ENCODE measurements around the gene MEI4. TPM values are rescaled to one million over a fixed set of nuclear protein-coding genes. Genes with fewer than 3 reads are reported as not detected.

Gene MEI4
- total RNA-seq (2021; ENCODE audit: unreplicated experiment), result not detected
- polyA plus RNA-seq (2012), result not detected in 2 replicates
- Bru-seq, nascent RNA, result percentile 8 among the genes with signal in this experiment
- percentile 8 among the genes with signal in this experiment for BruChase-seq, experiment 1, labeled RNA remaining after a 6-hour chase
- percentile 16 among the genes with signal in this experiment for BruChase-seq, experiment 2, labeled RNA remaining after a 2-hour chase
- long read RNA-seq, result 0 reads

- H3K36me3 ChIP-seq (ENCODE audit: control insufficient read depth in 1 of 2, insufficient read depth in 2 of 2, low read length in 2 of 2), result no peaks in the 10 kb centered on the region
- no peaks in the 10 kb centered on the region for H4K20me1 ChIP-seq (ENCODE audit: insufficient read depth)
- no peaks in the 10 kb centered on the region for H3K9me2 ChIP-seq (ENCODE audit: insufficient read depth)
- BruUV-seq (replicated peaks), result no TSS peak
- no peak within 1 kb of the TSS for H2AFZ ChIP-seq (ENCODE audit: low read depth, low read length, poor library complexity, severe bottlenecking)
- ChIA-PET CTCF (no interaction called here), RAD21 (ENCODE audit: low non-redundant PET in 1 of 2, low total read pairs in 2 of 2, uncharacterized antibody in 2 of 2, unreplicated experiment in 2 of 2) (no interaction called here), POLR2A (no interaction called here)
- TF ChIP-seq CBX3 (IDR thresholded peaks at IDR 0.05; ENCODE audit: low read depth) (no peak), JUND (IDR thresholded peaks at IDR 0.05) (no peak), ZBTB33 (IDR thresholded peaks at IDR 0.05; ENCODE audit: extremely low read depth, insufficient replicate concordance, low read length) (no peak), ZFX (IDR thresholded peaks at IDR 0.05) (no peak), YY1 (IDR thresholded peaks at IDR 0.05; ENCODE audit: extremely low read depth, insufficient replicate concordance, low read depth, low read length) (no peak), POLR2AphosphoS5 (IDR thresholded peaks at IDR 0.05; ENCODE audit: low read depth, low read length) (no peak), TCF7L2 (IDR thresholded peaks at IDR 0.05; ENCODE audit: borderline replicate concordance, extremely low read depth, insufficient read depth, insufficient read length) (no peak), ZNF274 (IDR thresholded peaks at IDR 0.05; ENCODE audit: low read depth, low read length) (no peak), SIN3A (IDR thresholded peaks at IDR 0.05; ENCODE audit: low read depth) (no peak), ELF1 (IDR thresholded peaks at IDR 0.05; ENCODE audit: borderline replicate concordance, low read depth) (no peak)
- no peak within 1 kb of the TSS for H3K27ac ChIP-seq (ENCODE audit: low read depth, low read length)
- H3K4me1 ChIP-seq (ENCODE audit: control insufficient read depth in 1 of 2, insufficient read depth in 2 of 2, low read length in 2 of 2), result no peaks in the 10 kb centered on the region
- intact Hi-C loops (cut with micrococcal nuclease), result no loop called here
- H3K4me3 ChIP-seq (replicated peaks in 1 of 2; ENCODE audit: low read depth in 1 of 2, low read length in 2 of 2), result no peak within 1 kb of the TSS
- no peaks in the 10 kb centered on the region for H3K79me2 ChIP-seq (ENCODE audit: insufficient read depth, low read length)
- no peaks in the 10 kb centered on the region for H3K9me3 ChIP-seq (ENCODE audit: control insufficient read depth in 1 of 2, insufficient read depth in 1 of 2, low read depth in 1 of 2, low read length in 2 of 2)
- no peak within 1 kb of the TSS for H3K4me2 ChIP-seq (ENCODE audit: low read length)
- no peaks in the 10 kb centered on the region for H3K27me3 ChIP-seq (ENCODE audit: insufficient read depth, low read length)
- DNase-seq (ENCODE audit: low read depth, low spot score) (no peak), ATAC-seq (no peak)
- H3K9ac ChIP-seq (ENCODE audit: low read length), result no peak within 1 kb of the TSS
Measured at GRCh38 chr6:77652739-77653138, at the start of gene MEI4. Gene MEI4, plus strand, starts transcription at chr6:77653039. Its CDS starts 37,633 bp downstream, at chr6:77690672.

All from HCT116 (cell line).